GM18868 (cell line): ENCODE results near the gene CHAD.

ENCODE experiments used
- ATAC-seq: cut with Tn5 transposase; IDR thresholded peaks from one replicate; pipeline ENCODE4 v1.9.1; 2021; ENCODE audit warnings: mild to moderate bottlenecking, moderate library complexity; ENCODE audit not compliant: unreplicated experiment

CHAD gene

GRCh38 chr17:50458701-50459676 is 9.7 kb downstream of the CHAD start:
- ATAC-seq = no peak

DNA sequence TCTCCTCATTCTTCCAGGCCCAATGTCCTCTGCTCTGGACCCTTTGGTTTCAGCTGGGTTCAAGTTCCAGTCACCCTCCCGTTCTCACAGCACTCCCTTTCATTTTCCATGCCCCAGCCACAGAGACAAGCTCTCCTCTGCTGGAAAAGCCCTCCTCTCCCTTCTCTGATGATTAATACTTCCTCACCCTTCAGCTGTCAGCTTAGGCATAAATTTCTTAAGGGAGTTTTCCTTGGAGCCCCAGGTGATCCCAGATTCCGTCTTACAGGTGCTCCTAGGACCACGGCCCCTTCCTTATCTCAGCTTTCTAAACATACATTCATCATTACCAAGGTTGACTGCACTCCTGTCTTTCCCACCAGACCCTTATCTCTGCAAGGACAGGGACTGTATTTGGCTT is 10.4 kb downstream of the CHAD start:
- no peak for ATAC-seq

- ATAC-seq = no peak
Observed at GRCh38 chr17:50457621-50458020, 11.1 kb downstream of the CHAD start.

- ATAC-seq = no peak
Observed at GRCh38 chr17:50453901-50454300, 14.8 kb downstream of the CHAD start.

- ATAC-seq = peak; percentile 58
Observed at GRCh38 chr17:50452630-50453300, 15.9 kb downstream of the CHAD start.

DNA sequence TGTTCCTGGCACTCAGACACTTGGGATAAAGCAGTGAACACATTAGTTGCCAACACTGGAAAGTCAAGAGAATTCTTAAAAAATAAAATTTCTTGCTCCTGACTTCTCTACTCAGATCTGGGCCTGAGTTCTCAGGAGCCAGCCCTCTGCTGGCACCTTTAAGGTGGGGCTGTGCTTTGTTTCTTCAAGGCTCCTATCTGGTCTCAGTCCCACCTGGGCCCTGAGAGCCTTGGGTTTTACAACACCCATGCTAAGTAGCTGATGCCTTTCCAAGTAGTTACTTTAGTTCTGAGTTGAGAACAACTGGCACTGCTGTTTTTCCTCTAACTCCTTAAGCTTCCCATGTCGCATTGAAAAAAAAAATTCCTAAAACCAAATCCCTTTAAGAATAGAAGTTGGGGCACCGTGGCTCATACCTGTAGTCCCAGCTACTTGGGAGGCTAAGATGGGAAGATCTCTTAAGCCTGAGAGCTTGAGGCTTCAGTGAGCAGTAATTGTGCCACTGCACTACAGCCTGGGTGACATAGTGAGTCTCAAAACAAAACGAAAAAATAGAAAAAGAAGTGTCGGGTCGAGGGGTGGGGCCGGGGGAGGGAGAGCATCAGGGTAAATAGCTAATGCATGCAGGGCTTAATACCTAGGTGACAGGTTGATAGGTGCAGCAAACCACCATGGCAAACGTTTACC is 16.6 kb downstream of the CHAD start:
- no peak for ATAC-seq

GRCh38 chr17:50448643-50449042 is 20.0 kb downstream of the CHAD start:
- ATAC-seq = no peak

DNA sequence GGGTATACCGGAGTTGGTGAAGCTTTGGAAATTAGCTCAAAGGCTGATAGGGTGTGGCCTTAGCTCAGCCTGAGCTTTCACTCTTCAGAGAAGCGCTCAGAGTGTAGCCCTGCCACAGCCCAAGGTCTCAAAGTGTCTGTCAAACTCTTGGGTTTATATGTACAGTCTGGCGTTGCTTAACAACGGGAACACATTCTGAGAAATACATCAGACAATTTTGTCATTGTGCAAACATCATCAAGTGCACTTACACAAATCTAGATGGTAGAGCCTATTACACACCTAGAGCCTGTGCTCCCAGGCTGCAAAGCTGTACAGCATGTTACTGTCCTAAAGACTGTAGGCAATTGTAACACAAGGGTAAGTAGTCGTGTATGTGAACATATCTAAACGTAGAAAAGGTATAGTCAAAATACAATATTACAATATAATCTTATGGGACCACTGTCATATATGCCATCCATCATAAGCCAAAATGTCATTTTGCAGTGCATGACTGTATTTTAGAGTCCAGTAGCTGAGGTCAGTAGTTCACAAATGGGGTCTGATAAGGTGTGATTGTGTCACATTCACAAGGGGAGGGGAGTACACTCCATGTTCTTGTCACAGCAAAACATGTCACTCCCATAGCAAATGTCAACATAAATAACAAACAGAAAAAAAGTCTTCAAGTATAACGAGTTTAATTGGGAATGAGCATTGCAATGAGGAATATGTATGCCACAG is 20.6 kb downstream of the CHAD start:
- ATAC-seq = no peak

DNA sequence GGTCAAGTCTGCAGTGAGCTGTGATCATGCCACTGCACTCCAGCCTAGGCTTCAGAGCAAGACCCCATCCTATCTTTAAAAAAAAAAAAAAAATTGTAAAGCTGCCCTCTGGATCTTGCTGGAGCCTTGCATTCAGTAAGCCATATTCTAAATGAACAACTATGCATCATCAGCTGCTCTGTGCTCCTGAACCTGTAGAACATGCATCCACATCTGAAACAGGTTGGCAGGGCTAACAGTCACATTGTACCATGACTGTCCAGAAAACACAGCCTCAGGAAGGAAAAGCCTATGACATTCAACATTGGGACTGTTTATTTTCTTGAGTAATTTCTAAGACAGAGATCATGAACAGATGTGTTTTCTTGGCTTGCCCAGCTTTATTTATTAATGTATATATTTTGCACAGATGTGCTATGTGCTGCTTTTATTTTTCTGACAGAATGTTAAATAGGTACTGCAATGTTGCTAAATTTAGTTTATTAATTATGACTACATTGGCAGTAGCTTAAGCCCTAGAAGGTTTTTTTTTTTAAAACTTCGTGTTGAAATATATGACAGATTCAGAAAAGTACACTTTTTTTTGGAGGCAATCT is 22.9 kb downstream of the CHAD start:
- ATAC-seq = no peak

GRCh38 chr17:50444841-50445715 is 23.6 kb downstream of the CHAD start:
- no peak for ATAC-seq

DNA sequence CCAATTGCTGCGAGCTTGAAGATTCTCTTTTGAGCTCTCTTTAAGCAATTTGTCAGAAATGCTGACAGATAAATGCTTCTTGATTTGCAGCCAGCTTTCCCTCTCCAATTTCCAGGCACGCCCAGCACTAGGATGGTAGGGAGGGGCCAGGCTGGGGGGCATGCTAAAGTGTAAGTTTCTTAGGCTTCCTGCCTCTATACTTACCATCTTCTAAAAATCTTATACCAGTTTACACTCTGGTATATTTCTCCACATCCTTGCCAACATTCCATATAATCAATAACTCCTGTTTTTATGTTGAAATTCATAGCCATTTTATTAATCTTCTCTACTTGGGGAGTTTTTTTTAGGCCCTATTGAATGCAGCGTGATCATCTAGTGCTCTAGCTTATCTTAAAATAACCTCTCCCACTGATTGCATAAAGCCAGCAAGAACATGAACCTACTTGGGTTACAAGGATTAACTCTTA is 25.1 kb downstream of the CHAD start:
- ATAC-seq = no peak

- ATAC-seq = no peak
Observed at GRCh38 chr17:50440838-50441829, 27.5 kb downstream of the CHAD start.

- no peak for ATAC-seq
Observed at GRCh38 chr17:50440172-50440837, 28.4 kb downstream of the CHAD start.

GRCh38 chr17:50439008-50439407 is 29.7 kb downstream of the CHAD start:
- ATAC-seq = no peak

DNA sequence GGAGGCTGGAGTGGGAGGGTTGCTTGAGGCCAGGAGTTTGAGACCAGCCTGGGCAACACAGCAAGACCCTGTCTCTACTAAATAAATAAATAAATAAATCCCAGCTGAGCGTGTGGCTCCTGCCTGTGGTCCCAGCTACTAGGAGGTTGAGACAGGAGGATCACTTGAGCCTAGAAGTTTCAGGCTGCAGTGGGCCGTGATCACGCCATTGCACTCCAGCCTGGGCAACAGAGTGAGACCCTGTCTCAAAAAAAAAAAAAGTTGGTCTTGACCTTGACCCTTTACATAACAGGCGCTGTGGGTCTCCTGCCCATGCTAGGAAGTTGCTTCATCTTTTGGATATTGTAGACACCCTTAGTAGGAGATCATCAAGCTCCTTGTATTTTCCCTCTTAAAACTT is 31.3 kb downstream of the CHAD start:
- no peak for ATAC-seq

GRCh38 chr17:50432125-50432762 is 36.4 kb downstream of the CHAD start:
- ATAC-seq = no peak
